CD14-positive monocyte (primary cell): ENCODE data around the gene ADA. TPM values are rescaled to one million over a fixed set of nuclear protein-coding genes. Genes with fewer than 3 reads are reported as not detected.
"Not testable (repeated sequence)": the region's sequence is repeated elsewhere in the genome, so short reads cannot be mapped to it uniquely, and the experiment has no call there.

Source experiments
- DNase-seq, 3 donors: peaks; one replicate each; pipeline ENCODE4 v3.0.0-alpha.2; 2011 to 2022
- H2AFZ ChIP-seq: 2 replicates; pipeline ENCODE4 v1.6.0; 2012; ENCODE audit warnings: mild to moderate bottlenecking, low read depth, low read length, inconsistent platforms; ENCODE audit not compliant: insufficient read depth, poor library complexity, severe bottlenecking
- H3K27ac ChIP-seq, 2 donors: 1 replicate in 1 of 2; 2 replicates in 1 of 2; pipeline ENCODE4 v1.5.1; 2012 to 2013; ENCODE audit warnings: low read length in 2 of 2, control low read depth in 1 of 2, inconsistent platforms in 1 of 2, low read depth in 1 of 2, mild to moderate bottlenecking in 1 of 2
- H3K27me3 ChIP-seq, 2 donors: one replicate each; pipeline versions ENCODE4 v1.6.0 to v1.6.1; 2011 to 2013; ENCODE audit warnings: low read length in 2 of 2; ENCODE audit not compliant: control insufficient read depth in 2 of 2, insufficient read depth in 2 of 2
- H3K36me3 ChIP-seq, 2 donors: replicated peaks in 1 of 2; 1 replicate in 1 of 2; 2 replicates in 1 of 2; pipeline versions ENCODE4 v1.5.1 to v1.6.1; 2012 to 2013; ENCODE audit warnings: low read length in 2 of 2, control low read depth in 1 of 2, inconsistent platforms in 1 of 2, mild to moderate bottlenecking in 1 of 2; ENCODE audit not compliant: insufficient read depth in 2 of 2, control insufficient read depth in 1 of 2
- H3K4me1 ChIP-seq, 2 donors: 1 replicate in 1 of 2; 2 replicates in 1 of 2; pipeline versions ENCODE4 v1.5.1 to v1.6.1; 2012 to 2013; ENCODE audit warnings: low read length in 2 of 2, control low read depth in 1 of 2, inconsistent platforms in 1 of 2, mild to moderate bottlenecking in 1 of 2, moderate library complexity in 1 of 2; ENCODE audit not compliant: insufficient read depth in 2 of 2, control insufficient read depth in 1 of 2
- H3K4me2 ChIP-seq: replicated peaks from 2 replicates; pipeline ENCODE3; 2012; ENCODE audit warnings: low read length, moderate library complexity, mild to moderate bottlenecking; ENCODE audit not compliant: poor library complexity, severe bottlenecking; ENCODE audit errors: extremely low read depth
- H3K4me3 ChIP-seq, 3 experiments: fragments of 200-600 bp in 1 of 3; sonication (generic) in 1 of 3; replicated peaks in 1 of 3; 1 replicate in 2 of 3; 2 replicates in 1 of 3; pipeline ENCODE4 v1.5.1; 2011 to 2013; ENCODE audit warnings: low read length in 3 of 3, mild to moderate bottlenecking in 3 of 3, control low read depth in 2 of 3, low read depth in 2 of 3, inconsistent platforms in 1 of 3, moderate library complexity in 1 of 3
- H3K79me2 ChIP-seq: 2 replicates; pipeline ENCODE4 v1.6.0; 2012; ENCODE audit warnings: mild to moderate bottlenecking, control low read depth, inconsistent platforms, low read length, moderate library complexity; ENCODE audit not compliant: insufficient read depth
- H3K9ac ChIP-seq: 2 replicates; pipeline ENCODE4 v1.6.0; 2017; ENCODE audit warnings: low read length, mild to moderate bottlenecking; ENCODE audit not compliant: insufficient read depth, poor library complexity, severe bottlenecking
- H3K9me3 ChIP-seq, 2 donors: replicated peaks in 1 of 2; 1 replicate in 1 of 2; 2 replicates in 1 of 2; pipeline versions ENCODE4 v1.5.1 to v1.6.1; 2012 to 2013; ENCODE audit warnings: low read length in 2 of 2, control low read depth in 1 of 2; ENCODE audit not compliant: control insufficient read depth in 1 of 2, insufficient read depth in 1 of 2
- H4K20me1 ChIP-seq: 2 replicates; pipeline ENCODE4 v1.6.0; 2012; ENCODE audit warnings: mild to moderate bottlenecking, low read length, control low read depth, moderate library complexity; ENCODE audit not compliant: insufficient read depth
- H3K27ac Mint-ChIP-seq, 7 donors: one replicate each; pipeline ENCODE4 v1.8.0; 2020; ENCODE audit warnings: mild to moderate bottlenecking in 7 of 7, mixed read lengths in 7 of 7, moderate library complexity in 6 of 7, inconsistent platforms in 2 of 7
- H3K27me3 Mint-ChIP-seq, 3 donors: one replicate each; pipeline ENCODE4 v1.8.0; 2021 to 2022; ENCODE audit warnings: low read depth in 3 of 3, mild to moderate bottlenecking in 3 of 3, mixed read lengths in 3 of 3, moderate library complexity in 3 of 3, inconsistent platforms in 1 of 3
- H3K36me3 Mint-ChIP-seq, 2 donors: one replicate each; pipeline ENCODE4 v1.8.0; 2020; ENCODE audit warnings: mixed read lengths in 2 of 2, inconsistent platforms in 1 of 2, mild to moderate bottlenecking in 1 of 2
- H3K4me1 Mint-ChIP-seq: one replicate; pipeline ENCODE4 v1.8.0; 2020; ENCODE audit warnings: mild to moderate bottlenecking, mixed read lengths
- H3K4me3 Mint-ChIP-seq, 2 donors: one replicate each; pipeline ENCODE4 v1.8.0; 2020; ENCODE audit warnings: mild to moderate bottlenecking in 2 of 2, mixed read lengths in 2 of 2, moderate library complexity in 1 of 2
- H3K9me3 Mint-ChIP-seq, 7 donors: one replicate each; pipeline ENCODE4 v1.8.0; 2020 to 2022; ENCODE audit warnings: mixed read lengths in 7 of 7, mild to moderate bottlenecking in 6 of 7, moderate library complexity in 6 of 7, inconsistent platforms in 2 of 7
- CTCF ChIP-seq: fragments of 200-600 bp; IDR thresholded peaks from one replicate; pipeline ENCODE4 v1.8.0; 2022; ENCODE audit warnings: antibody characterized with exemption, mild to moderate bottlenecking
- WGBS: methylation state at CpG from one replicate; pipeline ENCODE4 v1.1.5; 2013; ENCODE audit warnings: missing lambda C conversion rate; ENCODE audit not compliant: insufficient coverage; 5-methylcytosine and 5-hydroxymethylcytosine counted together
- intact Hi-C, 2 donors: fragments of 100-400 bp; cut with micrococcal nuclease; formaldehyde crosslinking; loops; one replicate each; pipeline versions ENCODE4 v1.15.0 to v1.15.1; 2023
- polyA plus RNA-seq, 3 donors: library from polyadenylated mRNA; depleted of rRNA in 1 of 3; unstranded in 2 of 3; stranded (reverse) in 1 of 3; fragments of 300-500 nt in 2 of 3; fragments of >200 nt in 1 of 3; fragmentation: Illumina TruSeq in 2 of 3; gene quantifications; 1 replicate in 2 of 3; 2 replicates in 1 of 3; pipeline ENCODE4 v1.2.3, GENCODE V29; 2012 to 2021

The ADA gene
- polyA plus RNA-seq, 3 donors, result 11.1 to 17.2 (median 15.6) TPM

GRCh38 chr20:44678990-44679611, 27.6 kb upstream of the ADA start:
- Histone ChIP-seq H3K79me2 (no peaks in the 10 kb centered on the region), H3K4me1 (no peaks in the 10 kb centered on the region), H3K36me3 (no peaks in the 10 kb centered on the region), H3K27ac (no peak overlapping the region), H4K20me1 (no peaks in the 10 kb centered on the region), H2AFZ (no peak overlapping the region), H3K27me3 (no peaks in the 10 kb centered on the region), H3K9ac (no peak overlapping the region), H3K4me2 (no peak overlapping the region), H3K4me3 (no peak overlapping the region), H3K9me3 (no peaks in the 10 kb centered on the region)
- H3K9me3 Mint-ChIP-seq, result peaks cover 0 to 2% (median 0%) of the 10 kb centered on the region in 7 donors
- H3K36me3 Mint-ChIP-seq, result no peaks in the 10 kb centered on the region
- H3K27ac Mint-ChIP-seq, result peak overlapping the region in 2 of 7 donors; percentile 43 to 57
- TF ChIP-seq CTCF, result no peak
- H3K27me3 Mint-ChIP-seq, result peaks cover 0 to 5% (median 3%) of the 10 kb centered on the region in 3 donors
- no peak overlapping the region for H3K4me3 Mint-ChIP-seq
- no peak for DNase-seq
- no CpG with 5 or more reads among the region's 12 CpGs for WGBS
- intact Hi-C loops, result no loop called here
- H3K4me1 Mint-ChIP-seq, result no peaks in the 10 kb centered on the region

GRCh38 chr20:44678242-44678641, 26.7 kb upstream of the ADA start:
- H3K4me3 ChIP-seq, result no peak overlapping the region
- H3K9me3 ChIP-seq, result no peaks in the 10 kb centered on the region
- intact Hi-C loops, result no loop called here
- peaks cover 0 to 2% (median 0%) of the 10 kb centered on the region in 7 donors for H3K9me3 Mint-ChIP-seq
- no CpG with 5 or more reads among the region's 2 CpGs for WGBS
- H3K36me3 ChIP-seq, result no peaks in the 10 kb centered on the region
- H3K4me2 ChIP-seq, result no peak overlapping the region
- no peaks in the 10 kb centered on the region for H3K36me3 Mint-ChIP-seq
- H3K27me3 Mint-ChIP-seq, result peaks cover 0 to 5% (median 3%) of the 10 kb centered on the region in 3 donors
- H3K4me3 Mint-ChIP-seq, result no peak overlapping the region
- no peak overlapping the region for H2AFZ ChIP-seq
- TF ChIP-seq CTCF, result no peak
- H3K27ac Mint-ChIP-seq, result peak overlapping the region in 1 of 7 donors; percentile 52
- no peaks in the 10 kb centered on the region for H3K4me1 Mint-ChIP-seq
- no peak for DNase-seq
- H4K20me1 ChIP-seq, result no peaks in the 10 kb centered on the region
- no peak overlapping the region for H3K27ac ChIP-seq
- no peaks in the 10 kb centered on the region for H3K4me1 ChIP-seq
- H3K9ac ChIP-seq, result no peak overlapping the region
- H3K79me2 ChIP-seq, result no peaks in the 10 kb centered on the region
- no peaks in the 10 kb centered on the region for H3K27me3 ChIP-seq

GRCh38 chr20:44672318-44672902, 20.9 kb upstream of the ADA start:
- WGBS, result 87% methylated on average over 18 of the region's 23 CpGs
- H3K9me3 Mint-ChIP-seq, H3K27me3 Mint-ChIP-seq, H3K4me2 ChIP-seq, H3K4me3 ChIP-seq, H3K9me3 ChIP-seq, H3K36me3 Mint-ChIP-seq, H3K9ac ChIP-seq, H3K79me2 ChIP-seq, H2AFZ ChIP-seq, H3K4me1 Mint-ChIP-seq, DNase-seq, H4K20me1 ChIP-seq, H3K36me3 ChIP-seq, H3K4me1 ChIP-seq, H3K4me3 Mint-ChIP-seq, intact Hi-C loops, H3K27me3 ChIP-seq, H3K27ac ChIP-seq: not testable (repeated sequence)
- H3K27ac Mint-ChIP-seq, result peak overlapping the region in 1 of 7 donors; percentile 52
